ENCODE measurements around the gene FAM222A. TPM values are rescaled to one million over a fixed set of nuclear protein-coding genes. Genes with fewer than 3 reads are reported as not detected.
A peak's percentile ranks its signal among the peaks of the same experiment; 100 is the strongest.

Gene FAM222A
- total RNA-seq, 1 experiment from 2014 or later = 12.8 TPM

- DNase-seq (ENCODE audit: low read depth, low spot score) = no peak
- Histone ChIP-seq H3K36me3 (ENCODE audit: control insufficient read depth, insufficient read depth, low read length) (no peaks in the 10 kb centered on the region), H3K27ac (ENCODE audit: low read length) (no peak overlapping the region), H3K4me1 (ENCODE audit: control insufficient read depth, insufficient read depth, low read length) (peaks cover 8% of the 10 kb centered on the region), H3K27me3 (ENCODE audit: control insufficient read depth, insufficient read depth, low read length) (no peaks in the 10 kb centered on the region), H3K4me3 (ENCODE audit: low read depth in 2 of 2, low read length in 2 of 2) (no peak overlapping the region), H3K9me3 (ENCODE audit: control insufficient read depth, insufficient read depth, low read depth, low read length) (no peaks in the 10 kb centered on the region)
- ChIA-PET CTCF (no interaction called here), POLR2A (no interaction called here)
- TF ChIP-seq, protein P1, sequence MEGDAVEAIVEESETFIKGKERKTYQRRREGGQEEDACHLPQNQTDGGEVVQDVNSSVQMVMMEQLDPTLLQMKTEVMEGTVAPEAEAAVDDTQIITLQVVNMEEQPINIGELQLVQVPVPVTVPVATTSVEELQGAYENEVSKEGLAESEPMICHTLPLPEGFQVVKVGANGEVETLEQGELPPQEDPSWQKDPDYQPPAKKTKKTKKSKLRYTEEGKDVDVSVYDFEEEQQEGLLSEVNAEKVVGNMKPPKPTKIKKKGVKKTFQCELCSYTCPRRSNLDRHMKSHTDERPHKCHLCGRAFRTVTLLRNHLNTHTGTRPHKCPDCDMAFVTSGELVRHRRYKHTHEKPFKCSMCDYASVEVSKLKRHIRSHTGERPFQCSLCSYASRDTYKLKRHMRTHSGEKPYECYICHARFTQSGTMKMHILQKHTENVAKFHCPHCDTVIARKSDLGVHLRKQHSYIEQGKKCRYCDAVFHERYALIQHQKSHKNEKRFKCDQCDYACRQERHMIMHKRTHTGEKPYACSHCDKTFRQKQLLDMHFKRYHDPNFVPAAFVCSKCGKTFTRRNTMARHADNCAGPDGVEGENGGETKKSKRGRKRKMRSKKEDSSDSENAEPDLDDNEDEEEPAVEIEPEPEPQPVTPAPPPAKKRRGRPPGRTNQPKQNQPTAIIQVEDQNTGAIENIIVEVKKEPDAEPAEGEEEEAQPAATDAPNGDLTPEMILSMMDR (IDR thresholded peaks at IDR 0.05) = no peak
- TF ChIP-seq, protein P2, sequence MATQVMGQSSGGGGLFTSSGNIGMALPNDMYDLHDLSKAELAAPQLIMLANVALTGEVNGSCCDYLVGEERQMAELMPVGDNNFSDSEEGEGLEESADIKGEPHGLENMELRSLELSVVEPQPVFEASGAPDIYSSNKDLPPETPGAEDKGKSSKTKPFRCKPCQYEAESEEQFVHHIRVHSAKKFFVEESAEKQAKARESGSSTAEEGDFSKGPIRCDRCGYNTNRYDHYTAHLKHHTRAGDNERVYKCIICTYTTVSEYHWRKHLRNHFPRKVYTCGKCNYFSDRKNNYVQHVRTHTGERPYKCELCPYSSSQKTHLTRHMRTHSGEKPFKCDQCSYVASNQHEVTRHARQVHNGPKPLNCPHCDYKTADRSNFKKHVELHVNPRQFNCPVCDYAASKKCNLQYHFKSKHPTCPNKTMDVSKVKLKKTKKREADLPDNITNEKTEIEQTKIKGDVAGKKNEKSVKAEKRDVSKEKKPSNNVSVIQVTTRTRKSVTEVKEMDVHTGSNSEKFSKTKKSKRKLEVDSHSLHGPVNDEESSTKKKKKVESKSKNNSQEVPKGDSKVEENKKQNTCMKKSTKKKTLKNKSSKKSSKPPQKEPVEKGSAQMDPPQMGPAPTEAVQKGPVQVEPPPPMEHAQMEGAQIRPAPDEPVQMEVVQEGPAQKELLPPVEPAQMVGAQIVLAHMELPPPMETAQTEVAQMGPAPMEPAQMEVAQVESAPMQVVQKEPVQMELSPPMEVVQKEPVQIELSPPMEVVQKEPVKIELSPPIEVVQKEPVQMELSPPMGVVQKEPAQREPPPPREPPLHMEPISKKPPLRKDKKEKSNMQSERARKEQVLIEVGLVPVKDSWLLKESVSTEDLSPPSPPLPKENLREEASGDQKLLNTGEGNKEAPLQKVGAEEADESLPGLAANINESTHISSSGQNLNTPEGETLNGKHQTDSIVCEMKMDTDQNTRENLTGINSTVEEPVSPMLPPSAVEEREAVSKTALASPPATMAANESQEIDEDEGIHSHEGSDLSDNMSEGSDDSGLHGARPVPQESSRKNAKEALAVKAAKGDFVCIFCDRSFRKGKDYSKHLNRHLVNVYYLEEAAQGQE (IDR thresholded peaks at IDR 0.05; ENCODE audit: insufficient read depth in 1 of 2, low read depth in 2 of 2, low read length in 1 of 2) = 0 out of 4 replicates have a peak, but pooled peaks of 1 of the 2 experiments have one; percentile 21
- no TSS peak for BruUV-seq (replicated peaks)
- in situ Hi-C loops (cut with HindIII; ENCODE audit: low pct_unique_long_range_greater_than_20kb, low sequenced_read_pairs) (no loop called here), intact Hi-C loops (cut with micrococcal nuclease; ENCODE audit: unreplicated experiment) (no loop called here)
- no peak for ATAC-seq
These were observed 8.5 kb downstream of the FAM222A start for GRCh38 chr12:109722022-109722720.

GRCh38 chr12:109722721-109723094, 9.1 kb downstream of the FAM222A start:
- no TSS peak for BruUV-seq (replicated peaks)
- TF ChIP-seq SIN3A (IDR thresholded peaks at IDR 0.05; ENCODE audit: borderline replicate concordance, insufficient read depth, low read depth, low read length) (no peak), TCF7L2 (IDR thresholded peaks at IDR 0.05; ENCODE audit: low read depth, low read length) (no peak), POLR2AphosphoS5 (IDR thresholded peaks at IDR 0.05; ENCODE audit: low read depth, low read length) (no peak)
- TF ChIP-seq, protein P2 (IDR thresholded peaks at IDR 0.05; ENCODE audit: insufficient read depth in 1 of 2, low read depth in 2 of 2, low read length in 1 of 2) = no peak
- TF ChIP-seq, protein P1 (IDR thresholded peaks at IDR 0.05) = no peak
- Histone ChIP-seq H3K36me3 (ENCODE audit: control insufficient read depth, insufficient read depth, low read length) (no peaks in the 10 kb centered on the region), H3K4me3 (ENCODE audit: low read depth in 2 of 2, low read length in 2 of 2) (no peak overlapping the region), H3K27ac (ENCODE audit: low read length) (no peak overlapping the region), H3K9me3 (ENCODE audit: control insufficient read depth, insufficient read depth, low read depth, low read length) (no peaks in the 10 kb centered on the region), H3K27me3 (ENCODE audit: control insufficient read depth, insufficient read depth, low read length) (no peaks in the 10 kb centered on the region), H3K4me1 (ENCODE audit: control insufficient read depth, insufficient read depth, low read length) (peaks cover 6% of the 10 kb centered on the region)
- in situ Hi-C loops (cut with HindIII; ENCODE audit: low pct_unique_long_range_greater_than_20kb, low sequenced_read_pairs) = no loop called here
- ChIA-PET CTCF (no interaction called here), POLR2A (interaction anchor here (0.6 kb wide), 1 partner anchor 148 kb away, joined by 4 read pairs; no protein-coding TSS in a partner anchor)
- intact Hi-C loops (cut with micrococcal nuclease; ENCODE audit: unreplicated experiment) = no loop called here
- no peak for ATAC-seq
- DNase-seq (ENCODE audit: low read depth, low spot score) = no peak
